Upper lobe of right lung (tissue), 1 donor: Measurements from ENCODE around the gene UFSP2. TPM values are rescaled to one million over a fixed set of nuclear protein-coding genes. Genes with fewer than 3 reads are reported as not detected.

Experiments used
- ATAC-seq: fragments of 200-7000 bp; cut with Tn5 transposase; one replicate; pipeline ENCODE4 v1.9.1; 2020; ENCODE audit warnings: mild to moderate bottlenecking, moderate library complexity
- DNase-seq: peaks from one replicate; pipeline ENCODE4 v3.0.0-alpha.2; 2020
- H3K27ac ChIP-seq: fragments of 200-600 bp; one replicate; pipeline ENCODE4 v1.8.0; 2022
- H3K27me3 ChIP-seq: fragments of 200-600 bp; one replicate; pipeline ENCODE4 v1.8.0; 2022; ENCODE audit warnings: mild to moderate bottlenecking
- H3K36me3 ChIP-seq: fragments of 200-600 bp; one replicate; pipeline ENCODE4 v1.8.0; 2022
- H3K4me1 ChIP-seq: fragments of 200-600 bp; one replicate; pipeline ENCODE4 v1.8.0; 2022
- H3K4me3 ChIP-seq: fragments of 200-600 bp; one replicate; pipeline ENCODE4 v1.8.0; 2022; ENCODE audit warnings: mild to moderate bottlenecking
- H3K9me3 ChIP-seq: fragments of 200-600 bp; one replicate; pipeline ENCODE4 v1.8.0; 2022
- CTCF ChIP-seq: fragments of 200-600 bp; IDR thresholded peaks from one replicate; pipeline ENCODE4 v1.8.0; 2022; ENCODE audit warnings: antibody characterized with exemption
- intact Hi-C: fragments of 100-400 bp; cut with DNase I; formaldehyde crosslinking; loops from one replicate; pipeline ENCODE4 v1.11.0; 2022
- total RNA-seq: library from RNA; stranded (reverse); fragmentation: NEBNext Ultra II Directional; extraction: Animal tissue kit (Norgen Biotek cat#: 25700); gene quantifications from one replicate; pipeline ENCODE4 v1.2.1, GENCODE V29; 2021
- donor health status: DM: no; HTN: yes; CAD: no; lungs with severe emphysema.

The UFSP2 gene
- total RNA-seq, 1 donor from 2014 or later: 36.8 TPM

- H3K4me1 ChIP-seq: no peaks in the 10 kb centered on the region
- ATAC-seq: no peak
- intact Hi-C loops: no loop called here
- no peak overlapping the region for H3K27ac ChIP-seq
- no peaks in the 10 kb centered on the region for H3K27me3 ChIP-seq
- H3K36me3 ChIP-seq: no peaks in the 10 kb centered on the region
- DNase-seq: no peak
- no peaks in the 10 kb centered on the region for H3K9me3 ChIP-seq
- H3K4me3 ChIP-seq: no peak overlapping the region
- TF ChIP-seq CTCF: no peak
These were observed 30.4 kb upstream of the UFSP2 start for GRCh38 chr4:185456131-185456530.

GRCh38 chr4:185445209-185445608 lies 19.4 kb upstream of the UFSP2 start:
- ATAC-seq: no peak
- Histone ChIP-seq H3K9me3 (no peaks in the 10 kb centered on the region), H3K36me3 (no peaks in the 10 kb centered on the region), H3K4me1 (no peaks in the 10 kb centered on the region), H3K4me3 (no peak overlapping the region), H3K27me3 (no peaks in the 10 kb centered on the region), H3K27ac (no peak overlapping the region)
- TF ChIP-seq CTCF: no peak
- DNase-seq: no peak
- intact Hi-C loops: no loop called here

DNA sequence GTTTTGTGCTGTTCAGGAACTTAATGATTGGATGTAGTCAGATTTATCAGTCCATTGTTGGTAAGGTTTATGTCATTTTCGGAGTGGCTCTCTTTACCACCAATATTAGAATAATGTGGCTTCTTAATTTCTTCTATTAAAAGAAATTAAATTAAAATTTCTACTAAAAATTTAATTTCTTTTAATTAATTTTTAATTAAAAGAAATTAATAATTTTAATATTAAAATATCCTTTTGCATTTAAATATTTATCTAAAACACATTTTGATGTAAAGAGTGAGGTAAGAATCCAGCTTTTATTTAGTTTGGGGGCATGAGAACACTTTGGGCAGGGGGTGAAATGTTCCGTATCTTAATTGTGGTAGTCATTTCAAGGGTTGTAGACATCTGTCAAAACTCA lies 15.7 kb upstream of the UFSP2 start:
- no peak overlapping the region for H3K27ac ChIP-seq
- no peak for TF ChIP-seq CTCF
- ATAC-seq: no peak

DNA sequence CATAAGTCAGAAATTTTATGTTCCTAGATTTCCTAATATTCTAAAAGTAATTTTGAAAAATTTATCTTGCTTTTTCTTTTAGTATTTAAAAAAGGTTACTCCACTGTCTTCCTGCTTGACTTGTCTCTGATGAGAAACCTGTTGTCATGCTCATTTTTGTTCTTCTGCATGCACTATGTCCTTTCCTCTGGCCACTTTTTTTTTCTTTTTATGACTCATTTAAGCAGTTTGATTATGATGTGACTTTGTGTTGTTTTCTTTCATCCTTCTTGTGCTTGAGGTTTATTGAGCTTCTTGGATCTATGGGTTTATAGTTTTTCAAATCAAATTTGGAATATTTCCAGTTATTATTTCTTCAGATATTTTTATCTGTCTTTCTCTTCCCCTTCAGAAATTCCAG lies 12.0 kb upstream of the UFSP2 start:
- ATAC-seq (no peak), DNase-seq (no peak)
- no peaks in the 10 kb centered on the region for H3K27me3 ChIP-seq
- no peaks in the 10 kb centered on the region for H3K9me3 ChIP-seq
- no peaks in the 10 kb centered on the region for H3K4me1 ChIP-seq
- H3K4me3 ChIP-seq: no peak overlapping the region
- H3K36me3 ChIP-seq: no peaks in the 10 kb centered on the region
- no peak for TF ChIP-seq CTCF
- intact Hi-C loops: no loop called here
- H3K27ac ChIP-seq: no peak overlapping the region

More for the DNA sequence above, 15.7 kb upstream of the UFSP2 start:
- H3K9me3 ChIP-seq: no peaks in the 10 kb centered on the region
- no peaks in the 10 kb centered on the region for H3K36me3 ChIP-seq
- no peak for DNase-seq
- H3K4me3 ChIP-seq: no peak overlapping the region
- intact Hi-C loops: no loop called here
- no peaks in the 10 kb centered on the region for H3K4me1 ChIP-seq
- H3K27me3 ChIP-seq: no peaks in the 10 kb centered on the region

- ATAC-seq: no peak
- Histone ChIP-seq H3K4me1 (no peaks in the 10 kb centered on the region), H3K9me3 (no peaks in the 10 kb centered on the region), H3K4me3 (no peak overlapping the region), H3K27me3 (no peaks in the 10 kb centered on the region), H3K36me3 (no peaks in the 10 kb centered on the region), H3K27ac (no peak overlapping the region)
- TF ChIP-seq CTCF: no peak
- no peak for DNase-seq
- intact Hi-C loops: no loop called here
These were observed 9.7 kb upstream of the UFSP2 start for GRCh38 chr4:185435466-185435865.

DNA sequence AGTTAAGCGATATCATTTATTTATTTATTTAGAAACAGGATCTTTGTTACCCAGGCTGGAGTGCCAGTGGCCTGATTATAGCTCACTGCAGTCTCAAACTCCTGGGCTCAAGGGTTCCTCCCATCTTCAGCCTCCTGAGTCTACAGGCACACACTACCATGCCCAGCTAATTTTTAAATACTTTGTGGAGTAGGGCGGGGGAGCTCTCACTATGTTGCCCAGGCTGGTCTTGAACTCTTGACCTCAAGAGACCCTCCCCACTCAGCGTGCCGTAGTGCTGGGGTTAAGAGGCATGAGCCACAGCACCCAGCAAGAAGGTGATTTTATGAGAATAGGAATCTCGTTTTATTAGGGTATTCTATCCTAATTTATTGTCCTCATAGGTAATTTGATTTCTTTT lies 3.9 kb upstream of the UFSP2 start:
- H3K4me3 ChIP-seq: no peak overlapping the region
- TF ChIP-seq CTCF: no peak
- no peaks in the 10 kb centered on the region for H3K9me3 ChIP-seq
- no peaks in the 10 kb centered on the region for H3K36me3 ChIP-seq
- no peaks in the 10 kb centered on the region for H3K27me3 ChIP-seq
- no peak for ATAC-seq
- intact Hi-C loops: no loop called here
- no peak overlapping the region for H3K27ac ChIP-seq
- no peak for DNase-seq
- peaks cover 3% of the 10 kb centered on the region for H3K4me1 ChIP-seq
